Posterior vena cava (tissue), 2 donors: ENCODE measurements around the gene CACTIN. TPM values are rescaled to one million over a fixed set of nuclear protein-coding genes. Genes with fewer than 3 reads are reported as not detected.

ENCODE experiments used
- DNase-seq: peaks from one replicate; pipeline ENCODE4 v3.0.0-alpha.2; 2020; ENCODE audit warnings: low spot score
- intact Hi-C, 2 donors: fragments of 100-400 bp; cut with DNase I; formaldehyde crosslinking; loops; one replicate each; pipeline versions ENCODE4 v1.14.1 to v1.14.2; 2022 to 2023
- total RNA-seq, 2 donors: library from RNA; stranded (reverse); fragmentation: NEBNext Ultra II Directional; extraction: Animal tissue kit (Norgen Biotek cat#: 25700); gene quantifications; one replicate each; pipeline ENCODE4 v1.2.1, GENCODE V29; 2021
- donor health status: DM: yes; HTN: yes; CAD: no.
- donor health status: DM: yes; HTN: yes; CAD: no.

Gene CACTIN
- total RNA-seq, 2 donors from 2014 or later = 13.0 to 17.0 TPM

DNA sequence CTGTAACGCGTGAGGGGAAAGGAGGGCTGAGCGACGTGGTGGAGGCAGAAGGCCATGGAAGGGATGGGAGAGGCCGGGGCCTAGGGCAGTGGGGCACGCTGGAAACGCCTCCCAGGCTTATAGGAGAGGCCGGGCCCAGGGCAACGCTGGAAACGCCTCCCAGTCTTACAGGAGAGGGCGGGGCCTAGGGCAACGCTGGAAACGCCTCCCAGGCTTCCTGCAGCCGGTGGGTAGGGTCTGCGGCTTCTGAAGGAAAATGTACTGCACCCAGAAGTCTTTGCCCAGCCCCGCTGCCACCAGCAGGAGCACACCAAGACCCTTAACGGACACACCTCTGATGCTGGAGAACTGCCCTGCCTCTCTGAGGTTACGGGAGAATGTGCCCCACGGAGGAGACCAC is 9.1 kb downstream of the CACTIN start:
- DNase-seq = peak; percentile 67
- intact Hi-C loops = loop anchor here in 1 of 2 donors (5.0 kb wide), 1 partner anchor 70 kb away; no protein-coding TSS in a partner anchor

DNA sequence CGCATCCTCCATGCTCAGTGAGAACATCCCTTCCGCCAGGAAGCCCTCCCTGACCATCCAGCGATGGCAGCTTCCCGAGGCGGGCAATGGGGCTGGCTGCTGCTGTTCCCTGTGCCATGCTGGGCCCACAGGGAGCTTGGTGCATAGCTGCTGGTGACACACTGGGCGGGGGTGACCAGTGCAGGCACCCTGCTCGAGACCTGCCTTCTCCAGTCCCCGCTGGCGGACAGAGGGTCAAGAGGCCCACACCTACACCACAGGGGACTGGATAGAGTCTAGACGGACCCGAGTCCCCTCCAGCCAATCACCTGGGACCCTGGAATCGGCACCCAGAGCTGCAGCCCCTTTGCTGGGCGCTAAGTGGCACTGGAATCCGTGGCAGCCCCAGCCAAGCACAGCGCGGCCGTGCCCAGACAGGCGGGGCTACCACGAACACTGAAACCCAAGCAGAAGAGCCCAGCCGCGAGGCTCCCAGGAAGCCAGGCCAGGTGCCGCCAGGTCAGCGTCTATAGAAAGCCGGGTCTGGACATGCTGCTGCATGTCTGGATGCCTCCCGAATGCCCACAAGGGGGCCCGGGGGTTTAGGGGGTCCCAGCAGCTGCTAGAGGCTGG is 11.0 kb downstream of the CACTIN start:
- DNase-seq = peak; percentile 78
- intact Hi-C loops = loop anchor here in 1 of 2 donors (5.0 kb wide), 1 partner anchor 68 kb away; no protein-coding TSS in a partner anchor

DNA sequence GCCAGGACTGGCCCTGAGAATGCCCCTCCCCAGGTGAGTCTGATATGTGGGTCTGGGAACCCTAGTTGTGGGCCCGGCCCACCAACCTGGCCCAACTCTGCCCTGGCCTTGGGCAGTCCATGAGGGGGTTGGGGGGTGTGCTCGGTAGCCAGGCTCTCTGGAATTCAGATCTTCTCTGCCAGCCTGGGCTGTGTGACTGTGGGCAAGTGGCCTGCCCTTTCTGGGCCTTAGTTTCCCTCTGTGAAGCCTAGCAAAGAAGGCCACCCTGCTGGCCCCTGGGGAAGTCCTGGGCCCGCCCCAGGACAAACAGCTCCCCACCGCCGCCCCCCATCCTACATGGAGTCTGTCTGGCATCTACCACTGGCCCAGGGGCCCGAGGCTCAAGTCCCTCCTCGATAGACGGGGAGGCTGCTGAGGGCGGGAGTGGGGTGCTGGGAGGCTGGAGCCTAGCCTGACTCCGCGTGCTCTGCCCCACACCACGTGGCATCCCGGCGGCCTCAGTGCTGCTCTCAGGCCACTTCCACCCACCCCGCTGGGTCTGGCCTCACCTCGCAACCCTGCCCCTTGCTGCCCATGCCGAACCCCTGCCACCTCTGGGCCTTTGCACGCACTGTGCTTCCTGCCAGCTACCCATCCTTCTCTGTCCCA is 11.6 kb downstream of the CACTIN start:
- intact Hi-C loops = loop anchor here in 1 of 2 donors (5.0 kb wide), 1 partner anchor 68 kb away; no protein-coding TSS in a partner anchor
- DNase-seq = peak; percentile 77

DNA sequence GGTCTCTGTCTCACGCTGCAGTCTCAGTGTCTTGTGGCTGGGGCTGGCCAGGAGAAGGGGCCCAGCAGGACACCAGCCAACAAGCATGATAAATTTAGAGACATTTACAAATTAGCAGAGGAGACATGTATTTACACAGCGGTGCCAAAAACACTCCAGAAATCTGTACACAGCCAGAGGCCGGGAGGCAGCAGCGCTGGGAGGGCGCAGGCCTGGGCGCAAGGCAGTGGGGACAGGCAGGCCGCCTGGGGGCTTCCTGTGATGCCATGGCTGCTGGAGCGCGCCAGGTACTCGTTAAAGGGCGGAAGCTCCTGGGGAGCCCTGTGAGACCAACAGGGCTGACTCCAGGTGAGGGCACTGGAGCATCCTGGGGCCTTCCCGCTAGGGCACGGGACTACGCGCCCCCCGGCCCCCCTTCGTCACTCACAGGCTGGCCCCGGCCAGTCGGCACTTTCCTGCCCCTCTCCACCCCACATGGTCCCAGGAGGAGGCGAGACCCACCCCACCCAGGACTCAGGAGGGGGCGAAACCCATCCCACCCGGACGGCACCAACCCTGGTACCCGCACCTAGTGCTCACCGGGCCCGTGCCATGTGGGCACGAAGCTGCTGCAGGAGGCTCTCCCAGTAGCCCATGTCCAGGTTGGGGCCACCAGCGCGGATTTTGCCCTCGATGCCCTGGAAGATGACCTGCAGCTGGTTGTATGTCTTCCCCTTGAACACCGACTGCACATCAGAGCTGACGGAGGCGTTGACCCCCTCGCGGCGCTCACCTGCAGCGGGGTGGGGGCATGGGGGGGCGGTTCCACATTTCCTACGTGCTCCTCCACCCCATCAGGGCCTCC is 12.6 kb downstream of the CACTIN start:
- DNase-seq = peak; percentile 74
- intact Hi-C loops = no loop called here

DNA sequence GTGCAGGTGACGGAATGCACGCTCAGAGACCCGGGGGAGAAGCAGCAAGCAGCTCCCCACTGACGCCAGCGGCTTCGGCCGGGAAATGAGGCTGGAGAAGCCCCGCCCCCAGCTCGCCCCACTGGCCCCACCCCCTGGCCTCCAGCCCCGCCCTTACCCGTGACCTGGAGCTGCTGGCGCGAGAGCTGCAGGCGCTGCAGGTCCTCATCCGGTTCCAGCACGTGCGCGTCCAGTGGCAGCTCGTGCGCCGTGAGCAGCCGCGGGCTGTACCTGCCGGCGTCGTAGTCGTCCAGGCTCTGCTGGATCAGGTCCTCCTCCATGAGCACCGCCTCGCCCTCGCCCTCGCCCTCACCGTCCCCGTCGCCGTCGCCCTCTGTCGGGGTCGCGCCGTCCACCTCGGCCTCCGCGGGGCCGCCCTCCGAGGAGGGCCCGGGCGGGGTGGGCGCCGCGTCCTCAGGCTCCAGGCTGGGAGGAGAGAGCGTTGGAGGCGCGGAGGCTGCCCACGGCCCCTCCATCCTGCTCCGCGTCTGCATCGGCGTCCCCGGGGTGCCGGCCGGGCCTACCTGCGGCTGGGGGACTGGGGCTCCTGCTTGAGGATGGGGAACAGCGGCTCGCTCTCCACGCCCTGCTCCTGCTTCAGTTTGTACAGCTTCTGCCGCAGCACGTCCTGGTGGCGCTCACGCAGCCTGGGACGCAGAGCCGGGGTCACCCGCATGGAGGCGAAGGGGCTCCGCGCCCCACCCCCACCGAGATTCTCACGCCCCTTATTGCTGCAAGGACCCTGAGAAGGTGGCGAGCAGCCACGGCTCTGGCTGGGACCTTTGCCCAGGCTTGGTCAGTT is 13.5 kb downstream of the CACTIN start:
- DNase-seq = peak; percentile 82
- intact Hi-C loops = no loop called here

DNA sequence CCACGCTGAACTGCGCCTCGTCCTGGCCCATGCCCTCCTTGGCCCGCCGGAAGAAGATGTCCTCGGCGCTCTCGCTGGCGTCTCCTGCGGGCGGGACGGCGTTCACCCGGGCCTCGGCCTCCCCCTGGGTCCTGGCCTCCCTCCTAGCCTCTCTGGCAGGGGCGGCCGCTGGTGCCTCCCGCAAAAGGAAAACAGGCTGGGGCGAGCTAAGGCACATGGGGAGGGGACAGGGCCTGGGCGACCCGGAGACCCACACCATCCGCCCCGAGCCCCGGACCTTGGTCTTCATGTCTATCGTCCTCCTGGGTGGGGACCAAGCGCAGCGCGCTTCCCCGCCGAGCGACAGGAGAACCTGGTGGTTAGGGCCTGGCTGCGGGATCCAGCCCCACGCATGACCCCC is 14.3 kb downstream of the CACTIN start:
- intact Hi-C loops = no loop called here
- peak; percentile 80 for DNase-seq

DNA sequence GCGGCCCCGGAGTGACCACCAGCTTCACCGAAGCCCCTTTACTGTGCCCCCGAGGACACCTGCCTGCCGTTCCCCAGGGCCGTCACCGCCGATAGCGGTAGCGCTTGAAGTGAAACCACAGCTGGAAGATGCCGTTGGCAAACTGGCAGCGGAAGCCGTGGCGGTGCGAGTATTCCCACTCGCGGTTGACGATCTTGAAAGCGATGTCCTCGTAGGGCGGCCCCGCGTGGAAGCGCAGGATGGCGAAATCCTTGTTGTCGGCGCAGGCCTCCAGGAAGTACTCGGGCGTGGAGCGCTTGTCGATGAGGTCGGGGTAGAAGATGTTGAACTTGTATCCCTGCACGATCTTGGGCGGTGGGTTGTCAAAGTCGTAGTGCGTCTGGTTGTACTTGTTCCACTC is 14.7 kb downstream of the CACTIN start:
- intact Hi-C loops = no loop called here
- DNase-seq = no peak

DNA sequence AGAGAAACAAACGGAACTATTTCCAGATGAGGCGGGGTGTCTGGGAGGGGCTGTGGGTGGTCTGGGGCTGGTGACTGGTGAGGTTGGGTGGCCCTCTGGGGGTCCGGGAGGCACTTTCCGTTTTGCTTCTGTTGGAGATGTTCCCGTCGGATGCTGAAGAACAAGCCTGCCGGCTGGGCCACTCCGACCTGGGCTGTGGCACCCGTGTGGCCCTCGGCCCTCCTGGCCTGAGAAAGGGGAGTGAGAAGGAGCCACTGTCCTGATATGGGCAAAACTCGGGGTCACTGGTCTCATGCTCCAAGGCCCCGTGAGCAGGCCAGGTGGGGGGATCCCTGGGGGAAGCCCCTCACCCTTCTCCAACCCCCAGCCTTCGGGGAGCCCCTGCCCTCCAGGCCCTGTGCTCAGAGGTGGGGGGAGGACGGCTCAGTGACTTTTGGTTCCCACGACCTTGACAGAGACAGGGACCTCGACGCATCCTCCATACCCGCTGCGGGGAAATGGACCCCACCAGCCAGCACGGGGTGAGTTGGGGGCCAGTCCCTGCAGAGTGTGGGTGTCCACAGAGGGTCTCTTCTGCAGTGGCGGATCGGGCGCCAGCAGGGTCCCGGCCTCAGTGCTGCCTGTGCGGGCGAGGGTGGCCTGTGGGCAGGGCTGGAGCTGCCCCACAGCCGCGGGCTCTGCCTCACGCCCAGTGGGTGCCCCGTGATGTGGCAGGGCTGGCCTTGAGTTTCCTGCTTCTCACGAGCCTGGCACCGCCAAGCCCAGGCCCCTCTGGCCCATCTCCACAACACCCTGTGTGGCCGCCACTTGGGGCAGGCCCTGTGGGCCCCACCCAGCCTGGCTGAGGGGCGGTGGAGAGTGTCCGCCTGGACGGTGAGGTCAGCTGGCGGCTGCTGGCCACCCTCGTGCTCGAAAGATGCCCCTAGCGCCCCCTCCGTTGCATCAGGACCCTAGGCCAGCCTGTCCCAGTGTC is 15.6 kb downstream of the CACTIN start:
- no peak for DNase-seq
- intact Hi-C loops = loop anchor here in 1 of 2 donors (1.0 kb wide), 1 partner anchor 144 kb away; no protein-coding TSS in a partner anchor

DNA sequence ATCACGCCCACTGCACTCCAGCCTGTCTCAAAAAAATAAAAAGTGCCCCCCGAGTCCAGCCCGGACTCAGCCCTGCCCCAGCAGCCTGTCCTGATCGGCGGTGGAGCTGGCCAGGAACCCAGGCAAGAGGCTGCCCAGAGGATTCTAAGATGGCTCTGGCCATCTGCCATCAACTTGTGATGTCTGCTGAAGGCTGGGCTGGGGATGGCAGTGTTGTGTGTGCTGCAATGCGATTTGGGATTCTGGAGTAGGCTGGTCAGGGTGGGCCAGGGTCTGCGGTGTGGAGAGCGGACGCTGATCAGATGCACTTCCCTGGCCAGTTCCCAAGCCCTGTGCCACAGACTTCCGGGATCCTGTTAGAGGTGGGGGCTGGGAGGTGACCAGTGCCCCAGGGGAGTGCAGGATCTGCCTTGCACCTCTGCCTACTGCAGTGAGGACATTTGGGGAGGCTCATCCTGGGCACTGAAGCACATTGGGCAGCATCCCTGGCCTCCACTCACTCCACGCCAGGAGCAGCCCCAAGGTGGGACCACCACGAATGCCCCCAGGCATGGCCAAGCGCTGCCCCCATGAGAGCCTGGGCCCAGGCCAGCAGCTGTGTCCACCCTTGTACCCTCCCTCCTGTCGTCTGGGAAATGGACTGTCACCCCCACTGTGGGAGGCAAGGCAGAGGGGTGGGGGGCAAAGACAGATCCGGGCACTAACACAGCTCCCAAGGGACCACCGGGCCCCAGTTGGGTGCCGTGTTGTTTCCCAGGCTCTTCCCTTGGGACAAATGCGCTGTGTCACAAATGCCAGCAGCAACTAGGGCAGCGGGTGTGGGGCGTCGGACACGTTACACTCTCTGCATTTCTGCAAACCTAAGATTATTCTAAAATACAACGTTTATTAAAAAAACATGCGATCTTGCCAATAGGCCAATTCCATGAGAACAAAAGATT is 16.5 kb downstream of the CACTIN start:
- intact Hi-C loops = loop anchor here in 1 of 2 donors (1.0 kb wide), 1 partner anchor 143 kb away; no protein-coding TSS in a partner anchor
- DNase-seq = no peak

DNA sequence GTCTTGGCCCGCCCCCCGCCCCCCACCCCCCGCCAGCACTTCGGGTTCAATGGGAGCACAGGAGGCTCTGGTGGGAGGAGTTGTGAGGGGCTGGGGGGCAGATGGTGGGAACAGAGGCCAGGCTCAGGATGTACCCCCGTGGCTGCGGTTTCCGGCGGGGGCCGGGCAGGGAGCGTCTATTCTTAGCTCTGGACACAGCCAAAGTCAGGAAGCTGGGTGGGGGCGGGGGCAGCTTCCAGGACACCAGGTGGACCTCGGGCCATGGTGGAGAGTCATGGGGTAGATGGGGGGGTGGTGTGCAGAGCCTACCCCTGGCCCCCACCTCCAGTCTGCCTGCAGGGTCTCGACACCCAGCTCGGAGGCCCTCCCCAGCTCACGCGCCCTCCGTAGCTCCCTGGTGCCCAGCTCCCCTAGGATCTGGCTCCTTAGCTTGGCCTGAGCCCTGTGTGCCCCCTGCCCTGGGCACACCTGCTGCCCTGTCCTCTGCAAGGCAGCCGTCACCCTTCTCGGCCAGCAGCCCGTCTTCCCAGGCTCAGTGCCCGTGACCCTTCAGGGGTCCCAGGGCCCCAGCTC is 17.8 kb downstream of the CACTIN start:
- no peak for DNase-seq
- intact Hi-C loops = no loop called here

DNA sequence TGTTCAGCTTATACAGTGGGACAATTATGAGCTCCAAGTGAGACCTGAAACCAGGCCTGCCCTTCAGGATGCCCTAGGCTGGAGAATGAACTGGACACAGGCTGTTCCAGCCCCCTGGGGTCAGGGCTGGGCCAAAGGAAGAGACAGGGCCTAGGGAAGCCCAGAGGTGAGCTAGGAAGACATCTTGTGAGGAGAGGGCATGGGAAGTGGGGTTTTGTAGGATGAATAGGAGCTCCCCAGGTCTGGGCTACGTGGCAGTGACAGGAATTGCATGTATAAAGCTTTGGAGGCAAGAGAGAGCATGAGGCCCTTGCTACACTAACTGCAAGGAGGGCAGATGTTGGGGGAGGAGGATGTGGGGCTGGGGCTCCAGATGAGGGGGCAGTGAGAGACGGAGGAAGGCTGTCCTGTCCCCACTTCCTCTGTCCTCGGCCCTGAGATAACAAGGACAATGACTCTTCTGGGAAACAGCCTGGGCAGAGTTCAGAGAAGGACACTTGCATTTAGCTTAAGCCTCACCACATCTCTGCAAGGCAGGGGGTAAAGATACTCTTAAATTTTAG is 18.4 kb downstream of the CACTIN start:
- no peak for DNase-seq

DNA sequence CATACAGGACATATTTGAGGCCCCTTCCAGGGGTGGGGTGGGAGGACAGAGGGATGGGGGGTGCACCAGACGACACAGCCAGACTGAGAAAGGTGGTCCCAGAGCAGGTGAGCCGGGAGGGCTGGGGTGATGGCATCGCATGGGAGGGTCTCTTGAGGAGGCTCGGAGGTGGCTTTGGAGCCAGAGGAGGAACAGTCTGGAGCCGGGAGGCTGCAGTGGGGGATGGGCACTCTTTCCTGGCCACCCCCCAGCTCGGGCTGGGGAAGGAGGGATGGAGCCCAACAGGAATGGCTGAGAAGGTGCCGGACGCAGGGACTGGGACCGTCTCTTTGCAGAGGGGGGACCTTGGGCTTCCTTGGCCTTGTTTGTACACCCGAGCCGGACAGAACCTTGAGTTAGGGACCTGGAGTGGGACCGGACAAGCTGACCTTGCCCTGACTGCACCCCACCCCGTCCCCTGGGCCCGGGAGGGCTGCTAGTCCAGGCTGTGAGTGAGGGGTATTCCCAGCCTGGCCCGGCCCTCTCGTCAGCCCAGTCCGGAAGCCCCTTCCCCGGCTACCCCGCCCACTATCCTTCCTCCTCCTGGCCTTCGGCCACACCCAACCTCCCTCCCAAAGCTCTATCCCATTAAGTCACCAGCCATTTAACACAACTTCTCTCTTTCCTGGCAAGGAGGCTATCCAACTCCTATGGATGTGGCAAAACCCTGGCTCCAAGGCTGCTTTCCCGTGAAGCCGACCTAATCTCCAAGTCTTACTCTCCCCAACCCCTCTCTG is 19.1 kb downstream of the CACTIN start:
- DNase-seq = peak; percentile 85
- intact Hi-C loops = no loop called here

More for the DNA sequence above, 18.4 kb downstream of the CACTIN start:
- intact Hi-C loops = no loop called here

DNA sequence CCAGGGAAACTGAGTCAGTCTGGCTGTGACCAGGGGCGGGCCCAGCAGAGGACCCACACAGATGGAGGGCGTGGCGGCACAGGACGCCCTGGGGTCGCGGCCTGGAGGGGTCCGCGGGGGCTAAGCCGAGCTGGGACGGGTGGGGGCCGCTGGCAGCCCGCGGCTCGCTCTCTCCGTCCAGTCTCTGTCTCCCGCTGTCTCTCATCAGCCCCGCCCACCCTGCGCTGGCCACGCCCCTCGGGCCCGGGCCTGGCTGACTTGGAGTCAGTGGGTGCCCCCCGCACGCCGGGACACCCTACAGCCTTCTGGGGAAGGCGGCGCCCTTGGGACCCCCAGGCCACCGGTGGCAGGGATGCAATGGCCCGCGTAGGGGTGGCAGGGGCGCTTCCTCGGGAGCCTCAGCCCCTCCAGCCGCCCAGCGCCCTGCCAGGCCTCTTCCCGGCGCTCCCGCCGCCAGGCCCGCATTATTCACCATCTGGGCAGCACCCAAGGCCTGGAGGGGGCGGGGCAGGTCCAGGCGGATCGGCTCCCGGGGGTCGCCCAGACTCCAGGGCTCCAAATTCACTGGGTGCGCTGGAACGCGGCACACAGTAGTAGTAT is 19.8 kb downstream of the CACTIN start, which contains the start of gene TBXA2R:
TSS of gene TBXA2R (minus strand) at position 186 of the 600 bp plus-strand sequence. CDS start 6,241 bp downstream, outside the sequence.
- DNase-seq = peak; percentile 91
- intact Hi-C loops = no loop called here

DNA sequence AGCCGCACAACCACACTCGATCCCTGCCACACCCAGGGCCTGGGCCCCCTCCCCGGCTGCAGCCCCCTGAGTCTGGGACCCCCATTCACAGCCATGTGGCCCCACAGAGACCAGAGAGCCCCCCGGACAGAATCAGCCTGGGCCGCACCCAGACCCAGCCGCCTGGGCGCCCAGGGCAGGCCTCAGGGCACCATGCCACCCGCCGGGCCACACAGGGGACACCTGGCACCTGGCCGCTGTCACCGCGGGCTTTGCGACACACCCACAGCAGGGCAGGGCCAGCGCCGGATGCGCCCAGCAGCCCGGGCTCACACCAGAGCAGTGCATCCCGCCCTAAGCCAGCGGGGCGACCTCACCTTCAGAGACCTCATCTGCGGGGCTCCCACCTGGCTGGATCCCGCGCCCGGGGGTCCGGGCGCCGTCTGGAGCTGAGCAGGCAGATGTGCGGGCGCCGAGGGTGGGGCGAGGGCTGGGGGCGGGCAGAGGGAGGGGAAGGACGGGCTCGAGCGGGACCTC is 20.4 kb downstream of the CACTIN start:
- DNase-seq = peak; percentile 81
- intact Hi-C loops = no loop called here

DNA sequence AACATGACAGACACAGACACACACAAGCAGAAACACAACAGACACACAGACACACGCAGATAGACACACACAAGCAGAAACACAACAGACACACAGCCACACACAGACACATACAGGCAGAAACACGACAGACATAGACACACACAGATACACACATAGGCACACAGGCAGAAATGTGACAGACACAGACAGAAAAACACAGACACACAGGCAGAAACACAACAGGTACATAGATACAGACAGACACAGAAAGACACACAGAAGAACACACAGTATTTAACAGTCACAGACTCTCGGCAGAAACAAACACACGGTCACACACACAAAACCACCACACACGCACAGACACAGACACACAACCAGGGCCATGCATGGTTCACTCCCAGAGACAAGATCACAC is 20.8 kb downstream of the CACTIN start:
- no peak for DNase-seq
- intact Hi-C loops = no loop called here
